IMR-90 (cell line): ENCODE data around the gene RPGR. TPM values are rescaled to one million over a fixed set of nuclear protein-coding genes. Genes with fewer than 3 reads are reported as not detected.

Experiments used
- ATAC-seq: fragments of 200-7000 bp; cut with Tn5 transposase; 2 replicates; pipeline ENCODE4 v1.9.1; 2020; ENCODE audit warnings: low read depth, mild to moderate bottlenecking, moderate library complexity
- BruUV-seq: library from RNA; stranded (reverse); fragments of 400-500 nt; replicated peaks from 2 replicates; lab custom pipeline; 2021; lab: Mats Ljungman, UMichigan
- CTCF ChIA-PET: fragments of 300-600 bp; formaldehyde crosslinking; extraction: SDS; loops from one replicate; lab custom pipeline; 2021; ENCODE audit warnings: antibody characterized with exemption; lab: Yijun Ruan, JAX
- POLR2A ChIA-PET: fragments of 300-600 bp; sonication (Branson Sonifier 250); formaldehyde crosslinking; loops from one replicate; lab custom pipeline; 2022; ENCODE audit warnings: antibody characterized with exemption; ENCODE audit not compliant: unreplicated experiment; lab: Charles Lee
- DNase-seq: peaks from one replicate; pipeline ENCODE4 v3.0.0; 2013
- H2AFZ ChIP-seq: replicated peaks from 2 replicates; pipeline ENCODE3; 2013; ENCODE audit warnings: low read length, mild to moderate bottlenecking; ENCODE audit not compliant: poor library complexity
- H2AK5ac ChIP-seq: 2 replicates; pipeline ENCODE4 v1.6.1; 2013; ENCODE audit warnings: low read depth, low read length, inconsistent platforms
- H2AK9ac ChIP-seq: replicated peaks from 2 replicates; pipeline ENCODE3; 2013; ENCODE audit warnings: mild to moderate bottlenecking, low read depth, low read length, moderate library complexity; ENCODE audit not compliant: poor library complexity
- H2BK120ac ChIP-seq: 2 replicates; pipeline ENCODE4 v1.6.1; 2013; ENCODE audit warnings: low read depth, low read length, inconsistent platforms
- H2BK15ac ChIP-seq: 3 replicates; pipeline ENCODE4 v1.6.1; 2013; ENCODE audit warnings: low read depth, low read length, inconsistent platforms
- H2BK20ac ChIP-seq: 2 replicates; pipeline ENCODE4 v1.6.1; 2013; ENCODE audit warnings: low read depth, mild to moderate bottlenecking, inconsistent platforms, low read length, moderate library complexity
- H2BK5ac ChIP-seq: 2 replicates; pipeline ENCODE4 v1.6.1; 2013; ENCODE audit warnings: mild to moderate bottlenecking, low read depth, low read length, inconsistent platforms; ENCODE audit not compliant: poor library complexity, severe bottlenecking
- H3K14ac ChIP-seq: replicated peaks from 2 replicates; pipeline ENCODE4 v1.6.1; 2013; ENCODE audit warnings: low read depth, low read length, inconsistent platforms
- H3K18ac ChIP-seq: 2 replicates; pipeline ENCODE4 v1.6.1; 2013; ENCODE audit warnings: low read depth, low read length, control low read depth
- H3K23ac ChIP-seq: 2 replicates; pipeline ENCODE4 v1.6.1; 2013; ENCODE audit warnings: low read depth, low read length, inconsistent platforms
- H3K27ac ChIP-seq: 2 replicates; pipeline ENCODE4 v1.5.1; 2013; ENCODE audit warnings: mild to moderate bottlenecking, control low read depth, low read length; ENCODE audit not compliant: insufficient read depth
- H3K27me3 ChIP-seq: 2 replicates; pipeline ENCODE4 v1.6.1; 2013; ENCODE audit warnings: low read length; ENCODE audit not compliant: control insufficient read depth, insufficient read depth
- H3K36me3 ChIP-seq: 2 replicates; pipeline ENCODE4 v1.6.1; 2013; ENCODE audit warnings: low read length, mixed read lengths; ENCODE audit not compliant: control insufficient read depth, insufficient read depth
- H3K4ac ChIP-seq: 2 replicates; pipeline ENCODE4 v1.6.1; 2013; ENCODE audit warnings: low read depth, low read length, inconsistent platforms
- H3K4me1 ChIP-seq: 2 replicates; pipeline ENCODE4 v1.6.1; 2013; ENCODE audit warnings: low read length, mixed read lengths; ENCODE audit not compliant: control insufficient read depth, insufficient read depth
- H3K4me2 ChIP-seq: 2 replicates; pipeline ENCODE4 v1.6.1; 2013; ENCODE audit warnings: low read depth, mild to moderate bottlenecking, control low read depth, low read length, moderate library complexity
- H3K4me3 ChIP-seq: 2 replicates; pipeline ENCODE4 v1.5.1; 2013; ENCODE audit warnings: low read depth, mild to moderate bottlenecking, control low read depth, low read length, moderate library complexity; ENCODE audit not compliant: insufficient read depth
- H3K56ac ChIP-seq: 2 replicates; pipeline ENCODE4 v1.6.1; 2013; ENCODE audit warnings: low read length, inconsistent platforms; ENCODE audit not compliant: insufficient read depth; ENCODE audit errors: extremely low read depth
- H3K79me1 ChIP-seq, 2 experiments: 2 replicates each; pipeline ENCODE4 v1.6.1; 2013; ENCODE audit warnings: low read length in 2 of 2, inconsistent platforms in 1 of 2, low read depth in 1 of 2
- H3K9ac ChIP-seq: 2 replicates; pipeline ENCODE4 v1.6.1; 2013; ENCODE audit warnings: low read depth, low read length, control low read depth
- H3K9me1 ChIP-seq: 2 replicates; pipeline ENCODE4 v1.6.1; 2013; ENCODE audit warnings: low read length, inconsistent platforms; ENCODE audit not compliant: insufficient read depth
- H3K9me3 ChIP-seq: 2 replicates; pipeline ENCODE4 v1.6.1; 2013; ENCODE audit warnings: low read length; ENCODE audit not compliant: control insufficient read depth, insufficient read depth
- H4K20me1 ChIP-seq: 2 replicates; pipeline ENCODE4 v1.6.1; 2013; ENCODE audit warnings: low read length, inconsistent platforms; ENCODE audit not compliant: insufficient read depth
- H4K5ac ChIP-seq: 2 replicates; pipeline ENCODE4 v1.6.1; 2013; ENCODE audit warnings: mild to moderate bottlenecking, low read depth, low read length, control low read depth
- H4K8ac ChIP-seq, 2 experiments: 2 replicates each; pipeline ENCODE4 v1.6.1; 2013; ENCODE audit warnings: low read depth in 2 of 2, low read length in 2 of 2, control low read depth in 1 of 2, inconsistent platforms in 1 of 2
- H4K91ac ChIP-seq: 2 replicates; pipeline ENCODE4 v1.6.1; 2013; ENCODE audit warnings: low read depth, low read length, inconsistent platforms; ENCODE audit not compliant: insufficient read depth
- BHLHE40 ChIP-seq: fragments of 150-350 bp; IDR thresholded peaks from 2 replicates; pipeline ENCODE4 v1.6.1; 2016; ENCODE audit warnings: mild to moderate bottlenecking, low read depth, low read length
- CEBPB ChIP-seq: IDR thresholded peaks from 2 replicates; pipeline ENCODE4 v1.6.1; 2012; ENCODE audit warnings: low read depth, low read length, improper control_type of control experiment
- CHD1 ChIP-seq: IDR thresholded peaks from 2 replicates; pipeline ENCODE4 v1.6.1; 2012; ENCODE audit warnings: low read depth, low read length, improper control_type of control experiment
- FOS ChIP-seq: fragments of 150-350 bp; IDR thresholded peaks from 2 replicates; pipeline ENCODE4 v1.6.1; 2016; ENCODE audit warnings: low read depth, low read length
- MAFK ChIP-seq: IDR thresholded peaks from 2 replicates; pipeline ENCODE4 v1.6.1; 2012; ENCODE audit warnings: low read depth, low read length, improper control_type of control experiment
- MAZ ChIP-seq: IDR thresholded peaks from 2 replicates; pipeline ENCODE4 v1.6.1; 2012; ENCODE audit warnings: low read depth, mild to moderate bottlenecking, low read length, improper control_type of control experiment, moderate library complexity, borderline replicate concordance
- MXI1 ChIP-seq: IDR thresholded peaks from 2 replicates; pipeline ENCODE4 v1.6.1; 2012; ENCODE audit warnings: low read depth, mild to moderate bottlenecking, low read length, moderate library complexity, borderline replicate concordance
- NFE2L2 ChIP-seq: fragments of 150-350 bp; IDR thresholded peaks from 2 replicates; pipeline ENCODE4 v1.6.1; 2016; ENCODE audit warnings: low read depth, mild to moderate bottlenecking, low read length
- POLR2A ChIP-seq: IDR thresholded peaks from 2 replicates; pipeline ENCODE4 v1.6.1; 2012; ENCODE audit warnings: mild to moderate bottlenecking, low read depth, low read length
- RAD21 ChIP-seq: IDR thresholded peaks from 2 replicates; pipeline ENCODE4 v1.6.1; 2012; ENCODE audit warnings: low read length, improper control_type of control experiment
- RCOR1 ChIP-seq: IDR thresholded peaks from 2 replicates; pipeline ENCODE4 v1.6.1; 2012; ENCODE audit warnings: mild to moderate bottlenecking, low read length, improper control_type of control experiment; ENCODE audit not compliant: insufficient replicate concordance
- RFX5 ChIP-seq: IDR thresholded peaks from 2 replicates; pipeline ENCODE4 v1.8.0; 2012; ENCODE audit warnings: low read depth, mild to moderate bottlenecking, low read length, moderate library complexity
- SMC3 ChIP-seq: fragments of 150-350 bp; IDR thresholded peaks from 2 replicates; pipeline ENCODE4 v1.6.1; 2016; ENCODE audit warnings: low read depth, mild to moderate bottlenecking, antibody characterized with exemption, low read length, moderate library complexity
- whole genome bisulfite sequencing, 2 experiments: methylation state at CpG; one replicate each; pipeline versions ENCODE4 v1.1.5 to v1.1.7; 2013; ENCODE audit warnings: missing lambda C conversion rate in 2 of 2; ENCODE audit not compliant: insufficient read length in 1 of 2; ENCODE audit errors: extremely low coverage in 2 of 2; 5-methylcytosine and 5-hydroxymethylcytosine counted together
- dilution Hi-C: fragments of 300-500 bp; cut with HindIII; formaldehyde crosslinking; loops from one replicate; pipeline ENCODE4 v1.14.3; 2018; ENCODE audit warnings: low sequenced_read_pairs; ENCODE audit not compliant: unreplicated experiment
- in situ Hi-C: fragments of 300-500 bp; cut with MboI; formaldehyde crosslinking; loops from 3 replicates; pipeline ENCODE4 v1.14.3; 2019; ENCODE audit warnings: low sequenced_read_pairs, inconsistent platforms, mixed read lengths
- intact Hi-C: fragments of 100-400 bp; cut with micrococcal nuclease; formaldehyde crosslinking; loops from 2 replicates; pipeline ENCODE4 v1.10.0; 2022
- polyA plus RNA-seq, 3 experiments: library from polyadenylated mRNA; depleted of rRNA; stranded (reverse); fragments of >200 nt; gene quantifications; 2 replicates each; pipeline ENCODE4 v1.2.3, GENCODE V29; 2012; ENCODE audit warnings: low replicate concordance in 1 of 3
- total RNA-seq: library from RNA; depleted of rRNA; stranded (reverse); fragments of >200 nt; gene quantifications from 2 replicates; pipeline ENCODE4 v1.2.3, GENCODE V29; 2012
- TF ChIP-seq, protein P1 (sequence below): conservative IDR thresholded peaks from 2 replicates; pipeline ENCODE4 v1.5.1; 2012; ENCODE audit warnings: mild to moderate bottlenecking, low read depth, low read length, improper control_type of control experiment
- TF ChIP-seq, protein P2 (sequence below): fragments of 150-350 bp; IDR thresholded peaks from 2 replicates; pipeline ENCODE4 v1.6.1; 2016; ENCODE audit warnings: low read depth, mild to moderate bottlenecking, low read length, moderate library complexity, borderline replicate concordance
- TF ChIP-seq, protein P3 (sequence below): fragments of 150-350 bp; IDR thresholded peaks from 2 replicates; pipeline ENCODE4 v1.6.1; 2017; ENCODE audit warnings: mild to moderate bottlenecking, antibody characterized with exemption, low read length, low read depth

RPGR gene
- total and polyA plus RNA-seq, 2 of the 4 experiments (the other 2 are of a cell fraction), result 2.2 to 3.8 TPM

DNA sequence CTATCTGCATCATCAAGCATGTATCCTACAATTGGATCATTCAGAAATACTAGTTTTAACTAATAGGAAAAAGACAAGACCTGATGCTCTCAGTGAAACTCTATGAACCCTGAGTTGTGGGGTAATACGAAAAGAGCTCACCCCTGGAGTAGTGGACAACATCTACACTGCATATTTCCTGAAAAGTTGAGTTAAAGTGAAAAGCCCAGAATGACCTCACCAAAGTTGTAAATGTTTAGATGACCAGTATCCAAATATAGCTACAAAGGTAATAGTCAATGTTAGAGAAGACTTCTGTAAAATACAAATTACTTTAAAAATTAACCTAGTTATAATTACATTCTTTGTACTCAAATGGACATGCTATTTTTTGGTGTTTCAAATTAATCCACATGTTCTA is 53.9 kb downstream of the RPGR start:
- Histone ChIP-seq H2AK9ac (no peak overlapping the region), H3K9me1 (peaks cover 3% of the 10 kb centered on the region), H3K79me1 (no peaks in the 10 kb centered on the region; a peak in 1 of 4 replicates), H3K4ac (no peak overlapping the region), H3K4me1 (peaks cover 4% of the 10 kb centered on the region), H3K18ac (no peak overlapping the region), H3K56ac (no peak overlapping the region), H4K20me1 (no peaks in the 10 kb centered on the region), H3K27ac (no peak overlapping the region), H4K8ac (no peak overlapping the region), H2AK5ac (no peak overlapping the region), H3K36me3 (no peaks in the 10 kb centered on the region), H2BK15ac (no peak overlapping the region), H3K14ac (no peak overlapping the region), H2BK120ac (peak overlapping the region; percentile 19; the same call in 1 of the 2 replicates), H3K9ac (no peak overlapping the region), H2AFZ (no peak overlapping the region), H4K91ac (no peak overlapping the region), H3K23ac (no peak overlapping the region), H4K5ac (no peak overlapping the region), H3K27me3 (no peaks in the 10 kb centered on the region), H2BK5ac (peak overlapping the region; percentile 52), H3K4me2 (no peak overlapping the region), H3K9me3 (no peaks in the 10 kb centered on the region), H2BK20ac (no peak overlapping the region; the same call in 1 of the 2 replicates), H3K4me3 (no peak overlapping the region)
- in situ Hi-C loops (no loop called here), dilution Hi-C loops (no loop called here), intact Hi-C loops (no loop called here)
- BruUV-seq, result no TSS peak
- DNase-seq (peak; percentile 47), ATAC-seq (no peak)
- ChIA-PET CTCF (interaction anchor here (1.4 to 1.5 kb wide), 2 partner anchors 11 to 48 kb away, joined by 3 to 4 read pairs; no protein-coding TSS in a partner anchor), POLR2A (no interaction called here)
- no CpG with 5 or more reads among the region's 1 CpG for whole genome bisulfite sequencing, 2 experiments
- TF ChIP-seq, protein P1, sequence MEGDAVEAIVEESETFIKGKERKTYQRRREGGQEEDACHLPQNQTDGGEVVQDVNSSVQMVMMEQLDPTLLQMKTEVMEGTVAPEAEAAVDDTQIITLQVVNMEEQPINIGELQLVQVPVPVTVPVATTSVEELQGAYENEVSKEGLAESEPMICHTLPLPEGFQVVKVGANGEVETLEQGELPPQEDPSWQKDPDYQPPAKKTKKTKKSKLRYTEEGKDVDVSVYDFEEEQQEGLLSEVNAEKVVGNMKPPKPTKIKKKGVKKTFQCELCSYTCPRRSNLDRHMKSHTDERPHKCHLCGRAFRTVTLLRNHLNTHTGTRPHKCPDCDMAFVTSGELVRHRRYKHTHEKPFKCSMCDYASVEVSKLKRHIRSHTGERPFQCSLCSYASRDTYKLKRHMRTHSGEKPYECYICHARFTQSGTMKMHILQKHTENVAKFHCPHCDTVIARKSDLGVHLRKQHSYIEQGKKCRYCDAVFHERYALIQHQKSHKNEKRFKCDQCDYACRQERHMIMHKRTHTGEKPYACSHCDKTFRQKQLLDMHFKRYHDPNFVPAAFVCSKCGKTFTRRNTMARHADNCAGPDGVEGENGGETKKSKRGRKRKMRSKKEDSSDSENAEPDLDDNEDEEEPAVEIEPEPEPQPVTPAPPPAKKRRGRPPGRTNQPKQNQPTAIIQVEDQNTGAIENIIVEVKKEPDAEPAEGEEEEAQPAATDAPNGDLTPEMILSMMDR, result no peak
- no peak for TF ChIP-seq RAD21
- TF ChIP-seq, protein P2, sequence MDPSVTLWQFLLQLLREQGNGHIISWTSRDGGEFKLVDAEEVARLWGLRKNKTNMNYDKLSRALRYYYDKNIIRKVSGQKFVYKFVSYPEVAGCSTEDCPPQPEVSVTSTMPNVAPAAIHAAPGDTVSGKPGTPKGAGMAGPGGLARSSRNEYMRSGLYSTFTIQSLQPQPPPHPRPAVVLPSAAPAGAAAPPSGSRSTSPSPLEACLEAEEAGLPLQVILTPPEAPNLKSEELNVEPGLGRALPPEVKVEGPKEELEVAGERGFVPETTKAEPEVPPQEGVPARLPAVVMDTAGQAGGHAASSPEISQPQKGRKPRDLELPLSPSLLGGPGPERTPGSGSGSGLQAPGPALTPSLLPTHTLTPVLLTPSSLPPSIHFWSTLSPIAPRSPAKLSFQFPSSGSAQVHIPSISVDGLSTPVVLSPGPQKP, result no peak
- TF ChIP-seq NFE2L2, result no peak
- no peak for TF ChIP-seq MAFK
- no peak for TF ChIP-seq MXI1
- TF ChIP-seq CHD1, result no peak
- TF ChIP-seq CEBPB, result no peak
- no peak for TF ChIP-seq FOS
- no peak for TF ChIP-seq SMC3
- no peak for TF ChIP-seq POLR2A
- TF ChIP-seq MAZ, result no peak
- no peak for TF ChIP-seq BHLHE40
- TF ChIP-seq RFX5, result no peak
- no peak for TF ChIP-seq RCOR1
- TF ChIP-seq, protein P3, sequence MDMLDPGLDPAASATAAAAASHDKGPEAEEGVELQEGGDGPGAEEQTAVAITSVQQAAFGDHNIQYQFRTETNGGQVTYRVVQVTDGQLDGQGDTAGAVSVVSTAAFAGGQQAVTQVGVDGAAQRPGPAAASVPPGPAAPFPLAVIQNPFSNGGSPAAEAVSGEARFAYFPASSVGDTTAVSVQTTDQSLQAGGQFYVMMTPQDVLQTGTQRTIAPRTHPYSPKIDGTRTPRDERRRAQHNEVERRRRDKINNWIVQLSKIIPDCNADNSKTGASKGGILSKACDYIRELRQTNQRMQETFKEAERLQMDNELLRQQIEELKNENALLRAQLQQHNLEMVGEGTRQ, result no peak
